NCI-H2196 (cell line): ENCODE measurements around the gene CDC5L.

ENCODE experiments used
- DNase-seq: peaks from one replicate; lab custom pipeline; 2025; ENCODE audit not compliant: unreplicated experiment; lab: John Stamatoyannopoulos, UW

The CDC5L gene

DNA sequence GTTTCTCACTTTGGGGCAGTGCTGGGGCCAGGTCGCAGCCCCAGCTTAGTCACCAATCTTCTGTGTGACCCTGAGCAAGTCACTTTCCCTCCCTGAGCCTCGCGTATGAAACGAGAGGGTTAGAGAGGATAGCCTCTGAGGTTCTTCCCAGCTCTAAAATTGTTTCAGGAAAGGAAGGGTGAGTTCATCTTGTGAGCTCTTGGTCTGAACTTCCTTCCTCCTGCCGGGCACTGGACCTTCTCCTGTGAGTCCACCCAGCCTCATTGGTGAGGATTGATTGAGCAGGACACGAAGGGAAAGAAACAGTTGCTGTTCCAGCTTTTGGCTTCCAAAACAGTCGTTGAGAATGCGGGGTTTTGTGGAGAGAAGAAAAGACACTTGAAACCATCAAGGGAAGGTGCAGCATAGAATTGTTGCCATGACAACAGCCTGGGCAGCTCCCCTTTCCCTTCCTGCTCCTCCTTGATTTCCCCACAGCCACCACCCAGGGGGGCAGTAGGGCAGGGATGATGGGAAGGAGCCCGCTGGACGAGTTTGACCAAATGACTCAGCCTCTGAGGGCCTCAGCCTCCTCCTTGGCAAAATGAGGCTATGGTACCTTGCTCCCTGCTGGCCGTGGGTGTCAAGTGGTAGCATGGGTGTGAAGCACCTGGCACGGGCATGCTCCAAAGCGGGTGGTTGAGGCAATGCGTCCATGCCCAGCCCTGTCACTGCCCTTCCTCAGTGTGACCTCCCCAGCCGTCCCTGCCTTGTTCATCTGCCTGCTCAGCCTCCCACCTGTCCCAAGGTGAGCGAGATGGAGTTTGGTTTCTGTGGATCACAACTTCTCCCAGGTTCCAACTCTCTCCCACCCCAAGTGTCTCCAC, 107.8 kb downstream of the CDC5L start:
- DNase-seq, result no peak

DNA sequence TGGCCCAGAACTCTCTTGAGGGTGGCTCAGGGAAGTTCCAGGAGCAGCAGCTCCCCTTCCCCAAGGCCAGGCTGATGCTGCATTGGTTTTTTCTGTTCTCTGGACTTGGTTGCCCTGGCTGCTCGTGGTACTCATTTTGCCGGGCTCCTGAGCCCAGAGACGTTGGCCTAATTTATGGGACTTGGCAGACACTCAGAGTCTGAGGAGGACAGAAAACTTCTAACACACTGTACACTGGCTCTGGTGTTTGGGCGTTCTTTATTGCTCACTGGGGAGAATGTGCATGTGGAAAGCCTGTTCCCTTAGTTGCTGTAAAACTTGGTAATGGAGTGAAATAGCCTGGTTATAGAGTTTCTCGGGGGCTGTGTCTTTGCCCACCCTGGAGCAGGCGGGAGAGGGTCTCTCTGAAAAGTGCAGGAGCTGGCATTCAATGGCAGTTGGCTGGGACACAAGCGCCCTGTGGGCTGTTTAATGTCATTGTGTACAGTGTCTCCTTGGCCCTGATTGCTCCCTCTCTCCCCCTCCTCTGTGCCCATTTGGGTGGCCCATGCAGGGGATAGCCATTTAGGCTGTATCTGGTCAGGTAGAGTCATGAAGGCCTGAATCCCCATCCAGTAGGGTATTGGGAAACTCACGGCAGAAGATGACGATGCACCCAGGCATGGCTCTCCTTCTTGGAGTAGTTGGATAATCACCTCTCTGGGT, 109.3 kb downstream of the CDC5L start:
- no peak for DNase-seq

DNA sequence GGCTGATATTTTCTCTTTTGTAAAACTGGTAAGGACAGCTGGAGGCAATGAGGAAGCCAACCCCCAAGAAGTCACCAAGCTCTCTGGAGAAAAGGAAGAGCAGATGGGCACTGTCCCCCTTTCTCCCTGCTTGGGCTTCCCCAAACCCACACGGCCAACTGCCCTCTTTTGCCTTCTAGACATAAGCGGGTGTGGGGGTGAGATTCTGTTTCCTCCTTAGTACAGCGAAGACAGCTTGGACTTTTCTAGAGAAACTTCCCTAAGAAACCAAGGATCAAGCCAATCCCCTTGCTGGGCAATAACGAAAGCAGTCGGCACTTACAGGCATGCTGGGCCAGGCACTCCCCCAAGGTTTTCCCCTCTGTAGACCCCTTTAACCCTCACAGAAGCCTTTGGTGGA, 110.3 kb downstream of the CDC5L start:
- no peak for DNase-seq

DNA sequence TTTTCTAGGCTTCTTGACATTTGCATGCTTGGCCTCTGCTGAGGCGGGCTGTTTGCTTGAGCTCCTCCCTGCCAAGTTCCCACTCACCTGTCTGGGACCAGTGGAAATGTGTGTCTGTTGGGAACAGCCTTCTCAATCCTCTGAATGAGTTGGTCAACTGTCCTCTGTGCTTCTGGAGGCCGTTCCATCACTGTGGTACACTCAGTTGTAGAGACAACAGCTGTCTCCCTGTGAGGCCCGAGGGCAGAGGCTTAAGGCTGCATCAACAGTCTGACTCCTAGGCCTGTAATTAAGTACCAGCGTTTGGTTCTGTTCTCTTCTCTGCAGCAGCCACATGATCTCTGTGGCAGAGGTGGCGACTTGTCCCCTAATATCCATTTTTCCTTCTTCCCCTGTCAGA, 110.9 kb downstream of the CDC5L start:
- no peak for DNase-seq

DNA sequence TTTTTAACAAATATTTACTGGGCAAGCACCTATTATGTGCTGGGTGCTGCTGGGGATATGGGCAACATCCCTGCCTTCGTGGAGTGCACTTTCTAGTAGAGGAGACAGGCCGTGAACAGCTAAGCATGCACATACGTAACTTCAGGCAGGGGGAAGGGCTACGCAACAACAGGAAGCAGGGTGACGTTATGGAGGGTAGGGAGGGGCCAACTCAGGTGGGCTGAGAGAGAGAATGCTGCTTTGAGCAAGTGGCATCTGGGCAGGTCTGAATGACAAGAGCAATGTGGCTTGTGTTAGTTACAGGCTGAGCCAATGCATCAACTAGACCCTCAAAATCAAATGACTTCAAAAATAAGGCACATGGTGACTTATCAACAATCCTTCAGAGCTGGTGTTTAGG, 112.1 kb downstream of the CDC5L start:
- no peak for DNase-seq
